GM19397 (cell line): ENCODE data around the gene GARIN1A.
"Not testable (repeated sequence)": the region's sequence is repeated elsewhere in the genome, so short reads cannot be mapped to it uniquely, and the experiment has no call there.

ENCODE experiments used
- ATAC-seq: cut with Tn5 transposase; IDR thresholded peaks from one replicate; pipeline ENCODE4 v1.9.1; 2021; ENCODE audit warnings: mild to moderate bottlenecking, moderate library complexity; ENCODE audit not compliant: unreplicated experiment

GARIN1A gene

DNA sequence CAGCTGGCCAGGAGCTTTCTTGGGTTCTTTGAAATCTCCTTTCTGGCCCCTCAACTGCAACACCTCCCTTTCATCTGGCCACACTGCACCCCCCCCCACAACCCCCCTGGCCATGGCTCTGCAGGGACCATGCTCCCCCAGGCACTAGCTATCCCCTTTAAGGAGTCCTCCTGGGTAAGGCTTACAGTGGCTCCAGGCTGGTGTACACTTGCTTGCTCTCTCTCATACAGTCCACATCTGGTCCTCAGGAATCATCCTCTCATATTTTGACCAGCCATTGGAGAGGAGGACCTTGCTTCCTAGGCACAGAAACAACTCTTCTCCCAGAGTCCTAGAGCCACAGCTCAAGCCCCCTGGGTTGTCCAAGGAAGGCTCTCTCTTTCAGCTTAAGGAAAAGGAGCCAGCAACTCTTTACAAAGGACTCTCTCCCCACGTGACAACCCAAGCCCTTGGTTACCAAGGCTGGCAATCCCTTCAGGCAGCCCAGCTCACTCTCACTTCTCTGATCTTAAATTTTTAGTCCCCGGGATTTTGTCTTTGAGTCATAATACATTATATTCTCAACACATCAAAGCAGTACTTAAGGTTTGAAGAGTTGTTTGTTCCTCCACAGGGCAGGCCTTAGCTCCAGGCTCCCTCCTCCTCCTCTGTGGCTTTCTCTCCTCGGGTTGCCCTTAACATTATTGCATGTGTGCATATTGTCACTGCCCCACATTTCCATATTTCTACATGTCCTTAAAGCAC, 9.9 kb downstream of the GARIN1A start:
- ATAC-seq, result no peak

- ATAC-seq, result not testable (repeated sequence)
These were observed 11.2 kb downstream of the GARIN1A start for GRCh38 chr7:128683270-128683669.

GRCh38 chr7:128683738-128684137, 11.6 kb downstream of the GARIN1A start:
- not testable (repeated sequence) for ATAC-seq

- no peak for ATAC-seq
These were observed 15.0 kb downstream of the GARIN1A start for GRCh38 chr7:128687131-128687530.

- no peak for ATAC-seq
These were observed 16.4 kb downstream of the GARIN1A start for GRCh38 chr7:128688492-128688891.

GRCh38 chr7:128689161-128689935, 17.3 kb downstream of the GARIN1A start:
- ATAC-seq, result not testable (repeated sequence)

- no peak for ATAC-seq
These were observed 19.1 kb downstream of the GARIN1A start for GRCh38 chr7:128691227-128691626.

DNA sequence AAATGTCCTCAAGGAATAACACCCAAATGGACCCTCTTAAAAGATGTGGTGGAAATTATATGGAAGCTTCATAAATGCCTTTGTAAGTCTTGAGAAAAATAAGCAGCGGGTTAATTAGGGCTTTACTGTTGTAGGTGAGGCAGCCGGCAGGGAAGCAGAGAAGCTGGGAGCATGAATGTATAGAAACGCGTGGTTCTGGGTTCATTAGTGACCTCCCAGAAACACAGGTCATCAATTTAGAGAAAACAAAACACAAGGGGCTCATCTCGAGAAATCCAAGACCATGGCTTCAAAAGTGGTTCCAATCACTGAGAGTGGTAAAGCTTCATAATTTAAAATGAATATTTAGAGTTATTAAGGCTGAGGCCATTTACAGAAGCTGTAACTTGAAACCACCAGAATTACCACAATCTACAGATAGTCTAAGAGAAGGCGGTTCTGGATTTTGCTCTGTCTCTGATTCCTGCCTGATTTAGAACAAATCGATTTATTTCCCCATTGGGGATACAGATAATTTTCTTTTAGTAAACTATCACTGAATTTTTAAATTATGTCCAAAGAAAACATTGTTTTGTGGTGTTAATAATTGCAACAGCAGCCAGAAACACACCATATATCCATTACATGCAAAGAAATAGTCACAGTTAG, 20.7 kb downstream of the GARIN1A start:
- no peak for ATAC-seq

DNA sequence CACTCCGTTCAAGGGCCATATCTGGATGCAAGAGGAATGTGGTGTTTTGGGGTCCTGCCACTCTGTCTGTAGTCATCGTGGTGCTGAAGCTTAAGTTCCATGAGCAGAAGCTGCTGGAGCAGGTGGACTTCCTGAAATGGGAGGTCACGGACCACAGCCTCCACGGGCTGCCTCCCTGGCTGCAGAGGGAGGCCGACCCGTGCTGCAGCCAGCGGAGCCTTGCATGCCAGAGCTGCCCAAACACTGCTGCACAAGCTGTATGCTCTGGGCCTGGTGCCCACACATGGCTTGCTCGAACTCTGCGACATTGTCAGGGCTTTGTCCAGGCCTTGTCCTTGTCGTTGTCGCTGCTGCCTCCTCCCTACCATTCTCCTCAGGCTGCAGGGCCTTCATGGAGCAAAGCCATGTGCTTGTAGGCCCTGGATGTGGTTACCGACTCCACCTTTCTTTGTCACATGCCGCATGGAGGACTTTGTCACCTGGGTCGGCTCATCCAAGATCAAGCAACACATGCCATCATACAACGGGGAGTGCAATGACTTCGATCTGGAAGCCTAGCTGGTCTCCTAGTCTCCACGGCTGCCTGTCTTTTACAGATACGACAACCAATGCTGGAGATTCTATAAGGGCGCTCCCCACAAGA, 21.4 kb downstream of the GARIN1A start:
- no peak for ATAC-seq

GRCh38 chr7:128694738-128695137, 22.6 kb downstream of the GARIN1A start:
- no peak for ATAC-seq

- ATAC-seq, result no peak
These were observed 25.3 kb downstream of the GARIN1A start for GRCh38 chr7:128697302-128697905.

DNA sequence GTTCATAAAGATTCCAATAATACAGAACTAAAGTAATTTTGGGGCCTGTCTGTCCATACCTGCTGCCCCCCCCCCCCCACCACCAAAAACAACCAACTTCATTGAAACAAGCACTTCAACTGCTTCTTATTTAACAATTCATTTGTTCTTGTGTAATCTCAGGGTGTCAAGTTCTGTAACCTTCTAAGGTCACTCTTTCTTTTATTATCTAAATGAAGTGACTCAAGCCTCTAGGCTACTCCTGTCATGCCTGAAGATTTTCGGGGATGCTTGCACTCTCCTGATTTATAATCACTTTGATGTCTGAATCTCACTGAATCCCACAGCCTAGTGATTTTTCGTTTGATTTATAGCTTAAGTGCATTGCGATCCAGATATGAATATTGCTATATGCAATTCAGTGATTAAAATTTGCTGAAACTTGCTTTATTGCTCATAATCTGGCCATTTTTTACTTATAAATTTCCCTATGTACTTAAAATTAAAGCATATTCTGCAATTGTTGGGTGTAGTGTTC, 27.2 kb downstream of the GARIN1A start:
- no peak for ATAC-seq

GRCh38 chr7:128699895-128700294, 27.8 kb downstream of the GARIN1A start:
- ATAC-seq, result no peak

- no peak for ATAC-seq
These were observed 29.1 kb downstream of the GARIN1A start for GRCh38 chr7:128701062-128701785.

DNA sequence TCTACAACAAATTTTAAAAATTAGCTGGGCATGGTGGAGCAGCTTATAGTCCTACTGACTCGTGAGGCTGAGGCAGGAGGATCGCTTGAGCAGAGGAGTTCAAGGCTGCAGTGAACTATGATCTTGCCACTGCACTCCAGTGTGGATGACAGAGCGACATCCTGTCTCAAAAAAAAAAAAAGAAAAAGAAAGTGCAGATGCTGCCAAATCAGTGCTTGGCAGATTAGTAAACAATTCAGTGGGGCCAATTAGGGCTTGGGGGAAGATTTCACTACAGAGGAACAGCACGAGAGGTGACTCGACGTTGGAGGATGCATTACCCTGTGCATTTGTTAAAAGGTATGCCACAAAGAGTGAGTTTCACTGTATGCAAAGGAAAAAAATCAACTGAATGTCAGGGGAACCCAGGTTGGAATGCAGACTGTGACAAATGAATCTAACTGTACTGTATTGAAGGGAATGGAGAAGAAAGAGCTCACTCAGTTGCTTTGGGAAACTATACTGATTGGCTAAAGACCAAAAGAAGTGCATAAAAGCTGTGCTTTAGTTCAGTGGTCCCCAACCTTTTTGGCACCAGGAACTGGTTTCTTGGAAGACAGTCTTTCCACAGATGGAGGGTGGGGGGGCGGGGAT, 31.6 kb downstream of the GARIN1A start:
- no peak for ATAC-seq

DNA sequence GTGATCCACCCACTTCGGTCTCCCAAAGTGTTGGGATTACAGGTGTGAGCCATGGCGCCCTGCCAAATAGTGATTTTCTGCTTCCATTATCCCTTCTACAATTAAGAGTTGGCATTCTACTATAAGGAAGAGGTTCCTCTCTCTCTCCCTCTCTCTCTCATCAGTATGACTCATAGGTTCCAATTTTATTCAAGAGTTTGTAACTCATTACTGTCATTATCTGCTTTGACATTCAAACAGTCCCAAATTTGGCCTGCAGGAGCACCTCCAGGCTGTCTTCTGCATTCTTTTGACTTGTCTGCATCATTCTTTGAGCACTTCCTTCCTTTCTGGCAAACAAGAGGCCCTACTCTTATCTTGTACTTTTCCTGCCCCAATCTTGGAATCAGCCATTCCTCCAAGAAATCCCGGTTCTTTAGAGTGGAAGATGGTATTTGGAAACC, 33.8 kb downstream of the GARIN1A start:
- ATAC-seq, result no peak

- ATAC-seq, result no peak
These were observed 35.7 kb downstream of the GARIN1A start for GRCh38 chr7:128707752-128708151.

GRCh38 chr7:128708235-128708634, 36.1 kb downstream of the GARIN1A start:
- no peak for ATAC-seq

- ATAC-seq, result no peak
These were observed 36.7 kb downstream of the GARIN1A start for GRCh38 chr7:128708824-128709223.
